Measurements from ENCODE around the gene MRPL52. TPM values are rescaled to one million over a fixed set of nuclear protein-coding genes. Genes with fewer than 3 reads are reported as not detected.

MRPL52 gene
- total RNA-seq, 1 donor from 2014 or later = 28.1 TPM

DNA sequence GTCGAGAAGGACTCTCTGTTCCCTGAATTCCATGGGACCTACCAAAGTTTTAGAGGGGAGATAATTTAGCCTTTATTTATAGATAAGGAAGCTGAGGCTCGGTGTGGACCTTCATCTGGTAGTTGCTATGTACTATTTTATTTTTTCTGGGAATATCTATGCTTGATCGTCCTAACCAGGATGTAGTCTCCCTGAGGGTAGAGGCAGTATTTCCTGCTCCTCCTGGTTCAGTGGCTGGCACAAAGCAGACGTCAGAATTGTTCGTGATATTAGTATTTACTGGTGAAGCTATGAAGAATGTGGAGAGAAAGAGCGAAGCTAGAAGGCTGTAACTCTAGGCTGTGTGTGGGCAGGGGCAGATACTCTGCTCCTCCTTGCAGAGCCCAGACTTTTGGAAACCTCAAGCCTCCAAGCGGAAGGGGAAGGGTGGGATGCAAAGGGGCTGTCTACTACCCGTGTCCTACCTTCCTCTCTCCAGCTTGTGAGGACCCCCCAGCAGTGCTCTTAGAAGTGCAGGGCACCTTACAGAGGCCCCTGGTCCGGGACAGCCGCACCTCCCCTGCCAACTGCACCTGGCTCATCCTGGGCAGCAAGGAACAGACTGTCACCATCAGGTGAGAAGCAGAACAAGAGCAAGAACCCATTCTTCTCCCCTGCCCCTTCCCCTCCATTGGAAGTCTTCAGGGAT lies 43.3 kb downstream of the MRPL52 start:
- no peak overlapping the region for H3K27ac ChIP-seq
- H3K9me3 Mint-ChIP-seq = no peaks in the 10 kb centered on the region

GRCh38 chr14:22875003-22875747 lies 45.5 kb downstream of the MRPL52 start:
- Histone ChIP-seq H3K4me2 (no peak overlapping the region), H3K9ac (no peak overlapping the region), H3K27me3 (no peaks in the 10 kb centered on the region), H3K36me3 (no peaks in the 10 kb centered on the region), H3K9me3 (ENCODE audit: low read depth) (no peaks in the 10 kb centered on the region), H2AFZ (replicated peaks) (no peak overlapping the region), H3K4me1 (peaks cover 7% of the 10 kb centered on the region), H3K79me2 (ENCODE audit: low read depth) (no peaks in the 10 kb centered on the region), H3F3A (ENCODE audit: low read depth) (peaks cover 22% of the 10 kb centered on the region), H3K4me3 (no peak overlapping the region), H4K20me1 (ENCODE audit: low read depth) (no peaks in the 10 kb centered on the region), H3K27ac (no peak overlapping the region)
- peaks cover 19% of the 10 kb centered on the region for H3K36me3 Mint-ChIP-seq
- H3K9me3 Mint-ChIP-seq = no peaks in the 10 kb centered on the region
- no peak overlapping the region for H3K27ac Mint-ChIP-seq
- peaks cover 14% of the 10 kb centered on the region for H3K4me1 Mint-ChIP-seq
- H3K4me3 Mint-ChIP-seq = no peak overlapping the region
- no peak for DNase-seq (ENCODE audit: low spot score)
- H3K27me3 Mint-ChIP-seq (ENCODE audit: insufficient read depth, low read depth) = peaks cover 9% of the 10 kb centered on the region
- no peak for TF ChIP-seq EZH2phosphoT487 (IDR thresholded peaks at IDR 0.05)
- no peak for TF ChIP-seq EZH2 (IDR thresholded peaks at IDR 0.05)
- TF ChIP-seq CTCF (IDR thresholded peaks at IDR 0.05) = no peak

More for the DNA sequence above, 43.3 kb downstream of the MRPL52 start:
- no peak for DNase-seq (ENCODE audit: low spot score)
- Histone ChIP-seq H3K9ac (no peak overlapping the region), H3K79me2 (ENCODE audit: low read depth) (no peaks in the 10 kb centered on the region), H3K4me1 (peaks cover 7% of the 10 kb centered on the region), H3F3A (ENCODE audit: low read depth) (peaks cover 23% of the 10 kb centered on the region), H3K36me3 (no peaks in the 10 kb centered on the region), H3K4me2 (peak overlapping the region; percentile 83), H3K9me3 (ENCODE audit: low read depth) (no peaks in the 10 kb centered on the region), H3K4me3 (peak overlapping the region; percentile 75), H4K20me1 (ENCODE audit: low read depth) (no peaks in the 10 kb centered on the region), H2AFZ (replicated peaks) (peak overlapping the region; percentile 4), H3K27me3 (no peaks in the 10 kb centered on the region)
- H3K27me3 Mint-ChIP-seq (ENCODE audit: insufficient read depth, low read depth) = peaks cover 10% of the 10 kb centered on the region
- H3K36me3 Mint-ChIP-seq = peaks cover 14% of the 10 kb centered on the region
- no peak for TF ChIP-seq CTCF (IDR thresholded peaks at IDR 0.05)
- no peak for TF ChIP-seq EZH2phosphoT487 (IDR thresholded peaks at IDR 0.05)
- no peak for TF ChIP-seq EZH2 (IDR thresholded peaks at IDR 0.05)
- H3K27ac Mint-ChIP-seq = peak overlapping the region; percentile 81
- peak overlapping the region; percentile 91 for H3K4me3 Mint-ChIP-seq
- peaks cover 14% of the 10 kb centered on the region for H3K4me1 Mint-ChIP-seq

DNA sequence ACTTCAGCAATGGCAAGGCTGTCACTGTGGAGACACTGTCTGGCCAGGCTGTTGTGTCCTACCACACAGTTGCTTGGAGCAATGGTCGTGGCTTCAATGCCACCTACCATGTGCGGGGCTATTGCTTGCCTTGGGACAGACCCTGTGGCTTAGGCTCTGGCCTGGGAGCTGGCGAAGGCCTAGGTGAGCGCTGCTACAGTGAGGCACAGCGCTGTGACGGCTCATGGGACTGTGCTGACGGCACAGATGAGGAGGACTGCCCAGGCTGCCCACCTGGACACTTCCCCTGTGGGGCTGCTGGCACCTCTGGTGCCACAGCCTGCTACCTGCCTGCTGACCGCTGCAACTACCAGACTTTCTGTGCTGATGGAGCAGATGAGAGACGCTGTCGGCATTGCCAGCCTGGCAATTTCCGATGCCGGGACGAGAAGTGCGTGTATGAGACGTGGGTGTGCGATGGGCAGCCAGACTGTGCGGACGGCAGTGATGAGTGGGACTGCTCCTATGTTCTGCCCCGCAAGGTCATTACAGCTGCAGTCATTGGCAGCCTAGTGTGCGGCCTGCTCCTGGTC lies 46.1 kb downstream of the MRPL52 start:
- Mint-ChIP-seq H3K36me3 (peaks cover 19% of the 10 kb centered on the region), H3K4me3 (peak overlapping the region; percentile 39), H3K9me3 (no peaks in the 10 kb centered on the region), H3K27me3 (ENCODE audit: insufficient read depth, low read depth) (peaks cover 9% of the 10 kb centered on the region), H3K4me1 (peaks cover 9% of the 10 kb centered on the region), H3K27ac (peak overlapping the region; percentile 72)
- H3K27me3 ChIP-seq = no peaks in the 10 kb centered on the region
- no peak overlapping the region for H3K4me2 ChIP-seq
- H3K9me3 ChIP-seq (ENCODE audit: low read depth) = no peaks in the 10 kb centered on the region
- no peak overlapping the region for H3K27ac ChIP-seq
- no peaks in the 10 kb centered on the region for H4K20me1 ChIP-seq (ENCODE audit: low read depth)
- H3K9ac ChIP-seq = no peak overlapping the region
- H3K36me3 ChIP-seq = no peaks in the 10 kb centered on the region
- peaks cover 3% of the 10 kb centered on the region for H3K4me1 ChIP-seq
- no peak overlapping the region for H3K4me3 ChIP-seq
- no peak for DNase-seq (ENCODE audit: low spot score)
- no peak for TF ChIP-seq EZH2 (IDR thresholded peaks at IDR 0.05)
- no peak for TF ChIP-seq EZH2phosphoT487 (IDR thresholded peaks at IDR 0.05)
- TF ChIP-seq CTCF (IDR thresholded peaks at IDR 0.05) = no peak
- no peak overlapping the region for H2AFZ ChIP-seq (replicated peaks)
- H3K79me2 ChIP-seq (ENCODE audit: low read depth) = no peaks in the 10 kb centered on the region
- peaks cover 15% of the 10 kb centered on the region for H3F3A ChIP-seq (ENCODE audit: low read depth)
